Cardiac atrium fibroblast (primary cell): ENCODE data around the gene JMJD7. TPM values are rescaled to one million over a fixed set of nuclear protein-coding genes. Genes with fewer than 3 reads are reported as not detected.

Experiments used
- total RNA-seq: library from RNA; depleted of rRNA; stranded (reverse); fragments of >200 nt; gene quantifications from 2 replicates; pipeline ENCODE4 v1.2.3, GENCODE V29; 2015

The JMJD7 gene
- total RNA-seq: 1.1 and 1.3 TPM in 2 replicates

DNA sequence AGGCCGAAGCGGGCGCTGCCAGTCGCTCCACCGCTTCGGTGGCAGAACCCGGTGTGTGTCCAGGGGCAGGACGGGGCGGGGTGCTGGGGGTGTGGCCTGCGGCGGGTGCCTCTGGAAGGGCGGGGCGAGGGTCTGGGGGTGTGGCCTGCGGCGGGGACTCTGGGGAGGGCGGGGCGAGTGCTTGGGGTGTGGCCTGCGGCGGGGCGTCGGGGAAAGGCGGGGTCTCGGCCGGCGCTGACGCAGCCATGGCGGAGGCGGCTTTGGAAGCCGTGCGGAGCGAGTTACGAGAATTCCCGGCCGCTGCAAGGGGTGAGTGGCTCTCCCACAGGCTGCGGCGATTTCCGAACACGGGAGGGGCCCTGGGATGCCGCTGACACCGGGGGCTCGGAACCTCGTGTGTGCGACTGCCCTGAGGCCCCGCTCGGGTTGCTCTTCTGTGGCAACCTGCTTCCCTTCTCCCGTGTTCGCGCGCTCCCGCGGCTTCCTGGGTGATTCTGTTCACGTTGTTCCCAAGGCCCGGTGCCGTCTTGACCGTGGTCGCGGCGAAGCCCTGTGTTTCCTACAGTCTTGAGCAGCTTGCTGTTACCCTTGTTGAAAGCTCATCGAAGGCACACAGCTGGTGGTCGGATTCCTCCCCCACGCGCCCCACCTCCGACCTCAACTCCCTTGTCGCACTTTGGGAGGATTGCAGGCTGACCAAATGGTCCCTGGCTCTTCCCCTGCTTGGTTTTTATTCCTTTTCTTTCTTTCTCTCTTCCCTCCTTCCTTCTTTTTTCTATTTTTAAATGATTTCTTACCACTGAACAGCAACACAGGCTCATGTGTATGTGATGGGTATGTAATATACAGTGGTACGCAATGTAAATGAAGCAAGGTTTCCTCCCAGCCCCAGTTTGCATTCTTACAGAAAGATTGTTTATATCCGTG, at the start of gene JMJD7:
JMJD7 (plus strand) TSS at position 213 of the 927 bp plus-strand sequence; CDS start at position 246, 33 bp downstream.

DNA sequence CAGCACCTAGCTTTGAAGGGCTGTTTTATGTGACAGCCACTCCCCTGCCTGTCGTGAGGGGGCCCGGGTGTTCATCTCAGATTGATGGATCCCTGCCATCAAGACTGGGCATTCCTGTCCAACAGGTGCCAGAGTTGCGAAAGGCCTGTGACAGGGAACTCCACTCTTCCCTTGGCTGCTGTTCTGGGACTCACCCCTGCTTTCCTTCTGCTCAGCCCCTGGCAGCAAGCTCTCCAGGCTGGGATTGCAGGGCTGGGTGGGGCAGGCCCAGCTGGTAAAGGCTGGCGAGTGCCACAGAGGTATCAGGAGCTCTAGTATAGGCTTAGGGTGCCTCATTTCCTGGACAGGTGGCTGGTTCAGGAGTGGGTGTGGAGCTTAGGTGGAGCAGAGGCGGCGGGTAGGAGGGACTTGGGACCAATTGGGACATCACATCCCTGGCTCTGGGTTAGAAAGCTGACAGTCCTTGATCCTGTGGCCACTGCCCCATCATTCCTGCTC, 10.6 kb downstream of the JMJD7 start, which contains the start of gene PLA2G4B:
PLA2G4B (plus strand) TSS at position 448 of the 498 bp plus-strand sequence. CDS start 67 bp downstream, outside the sequence.

Other genes with a start within 250 kb of the JMJD7 start
- gene MGA, start 167.7 kb upstream of the JMJD7 start, total RNA-seq: 11.6 and 15.1 TPM in 2 replicates
- 4.3 and 4.9 TPM in 2 replicates for gene MAPKBP1, start 53.6 kb upstream of the JMJD7 start, total RNA-seq
- gene PLA2G4B, start 10.8 kb downstream of the JMJD7 start, total RNA-seq: 0.32 TPM in 1 of 2 replicates, not detected in the other
- under 0.01 and 0.16 TPM in 2 replicates for gene SPTBN5, start 66.0 kb downstream of the JMJD7 start, total RNA-seq
- 15.5 and 17.7 TPM in 2 replicates for gene EHD4, start 144.5 kb downstream of the JMJD7 start, total RNA-seq
- not detected in 2 replicates for gene PLA2G4E, start 192.9 kb downstream of the JMJD7 start, total RNA-seq